ENCODE data around the gene AP5B1. TPM values are rescaled to one million over a fixed set of nuclear protein-coding genes. Genes with fewer than 3 reads are reported as not detected.

The AP5B1 gene
- total and polyA plus RNA-seq, 2 of the 8 experiments (the other 6 are each of a cell fraction or from before 2014, with no cell fraction given) = 7.6 to 10.0 TPM

DNA sequence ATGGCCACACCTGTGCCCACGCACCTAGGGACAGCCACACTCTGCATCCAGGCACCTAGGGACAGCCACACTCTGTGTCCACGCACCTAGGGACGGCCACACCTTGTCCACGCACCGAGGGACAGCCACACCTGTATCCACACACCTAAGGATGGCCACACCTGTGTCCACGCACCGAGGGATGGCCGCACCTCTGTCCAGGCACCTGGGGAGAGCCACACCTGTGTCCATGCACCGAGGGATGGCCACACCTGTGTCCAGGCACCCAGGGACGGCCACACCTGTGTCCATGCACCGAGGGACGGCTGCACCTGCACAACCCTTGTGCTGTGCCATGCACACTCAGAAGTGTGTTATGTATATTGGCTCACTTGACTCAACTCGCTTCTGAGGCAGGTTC, 16.9 kb upstream of the AP5B1 start (continued):
- TF ChIP-seq, protein P1, sequence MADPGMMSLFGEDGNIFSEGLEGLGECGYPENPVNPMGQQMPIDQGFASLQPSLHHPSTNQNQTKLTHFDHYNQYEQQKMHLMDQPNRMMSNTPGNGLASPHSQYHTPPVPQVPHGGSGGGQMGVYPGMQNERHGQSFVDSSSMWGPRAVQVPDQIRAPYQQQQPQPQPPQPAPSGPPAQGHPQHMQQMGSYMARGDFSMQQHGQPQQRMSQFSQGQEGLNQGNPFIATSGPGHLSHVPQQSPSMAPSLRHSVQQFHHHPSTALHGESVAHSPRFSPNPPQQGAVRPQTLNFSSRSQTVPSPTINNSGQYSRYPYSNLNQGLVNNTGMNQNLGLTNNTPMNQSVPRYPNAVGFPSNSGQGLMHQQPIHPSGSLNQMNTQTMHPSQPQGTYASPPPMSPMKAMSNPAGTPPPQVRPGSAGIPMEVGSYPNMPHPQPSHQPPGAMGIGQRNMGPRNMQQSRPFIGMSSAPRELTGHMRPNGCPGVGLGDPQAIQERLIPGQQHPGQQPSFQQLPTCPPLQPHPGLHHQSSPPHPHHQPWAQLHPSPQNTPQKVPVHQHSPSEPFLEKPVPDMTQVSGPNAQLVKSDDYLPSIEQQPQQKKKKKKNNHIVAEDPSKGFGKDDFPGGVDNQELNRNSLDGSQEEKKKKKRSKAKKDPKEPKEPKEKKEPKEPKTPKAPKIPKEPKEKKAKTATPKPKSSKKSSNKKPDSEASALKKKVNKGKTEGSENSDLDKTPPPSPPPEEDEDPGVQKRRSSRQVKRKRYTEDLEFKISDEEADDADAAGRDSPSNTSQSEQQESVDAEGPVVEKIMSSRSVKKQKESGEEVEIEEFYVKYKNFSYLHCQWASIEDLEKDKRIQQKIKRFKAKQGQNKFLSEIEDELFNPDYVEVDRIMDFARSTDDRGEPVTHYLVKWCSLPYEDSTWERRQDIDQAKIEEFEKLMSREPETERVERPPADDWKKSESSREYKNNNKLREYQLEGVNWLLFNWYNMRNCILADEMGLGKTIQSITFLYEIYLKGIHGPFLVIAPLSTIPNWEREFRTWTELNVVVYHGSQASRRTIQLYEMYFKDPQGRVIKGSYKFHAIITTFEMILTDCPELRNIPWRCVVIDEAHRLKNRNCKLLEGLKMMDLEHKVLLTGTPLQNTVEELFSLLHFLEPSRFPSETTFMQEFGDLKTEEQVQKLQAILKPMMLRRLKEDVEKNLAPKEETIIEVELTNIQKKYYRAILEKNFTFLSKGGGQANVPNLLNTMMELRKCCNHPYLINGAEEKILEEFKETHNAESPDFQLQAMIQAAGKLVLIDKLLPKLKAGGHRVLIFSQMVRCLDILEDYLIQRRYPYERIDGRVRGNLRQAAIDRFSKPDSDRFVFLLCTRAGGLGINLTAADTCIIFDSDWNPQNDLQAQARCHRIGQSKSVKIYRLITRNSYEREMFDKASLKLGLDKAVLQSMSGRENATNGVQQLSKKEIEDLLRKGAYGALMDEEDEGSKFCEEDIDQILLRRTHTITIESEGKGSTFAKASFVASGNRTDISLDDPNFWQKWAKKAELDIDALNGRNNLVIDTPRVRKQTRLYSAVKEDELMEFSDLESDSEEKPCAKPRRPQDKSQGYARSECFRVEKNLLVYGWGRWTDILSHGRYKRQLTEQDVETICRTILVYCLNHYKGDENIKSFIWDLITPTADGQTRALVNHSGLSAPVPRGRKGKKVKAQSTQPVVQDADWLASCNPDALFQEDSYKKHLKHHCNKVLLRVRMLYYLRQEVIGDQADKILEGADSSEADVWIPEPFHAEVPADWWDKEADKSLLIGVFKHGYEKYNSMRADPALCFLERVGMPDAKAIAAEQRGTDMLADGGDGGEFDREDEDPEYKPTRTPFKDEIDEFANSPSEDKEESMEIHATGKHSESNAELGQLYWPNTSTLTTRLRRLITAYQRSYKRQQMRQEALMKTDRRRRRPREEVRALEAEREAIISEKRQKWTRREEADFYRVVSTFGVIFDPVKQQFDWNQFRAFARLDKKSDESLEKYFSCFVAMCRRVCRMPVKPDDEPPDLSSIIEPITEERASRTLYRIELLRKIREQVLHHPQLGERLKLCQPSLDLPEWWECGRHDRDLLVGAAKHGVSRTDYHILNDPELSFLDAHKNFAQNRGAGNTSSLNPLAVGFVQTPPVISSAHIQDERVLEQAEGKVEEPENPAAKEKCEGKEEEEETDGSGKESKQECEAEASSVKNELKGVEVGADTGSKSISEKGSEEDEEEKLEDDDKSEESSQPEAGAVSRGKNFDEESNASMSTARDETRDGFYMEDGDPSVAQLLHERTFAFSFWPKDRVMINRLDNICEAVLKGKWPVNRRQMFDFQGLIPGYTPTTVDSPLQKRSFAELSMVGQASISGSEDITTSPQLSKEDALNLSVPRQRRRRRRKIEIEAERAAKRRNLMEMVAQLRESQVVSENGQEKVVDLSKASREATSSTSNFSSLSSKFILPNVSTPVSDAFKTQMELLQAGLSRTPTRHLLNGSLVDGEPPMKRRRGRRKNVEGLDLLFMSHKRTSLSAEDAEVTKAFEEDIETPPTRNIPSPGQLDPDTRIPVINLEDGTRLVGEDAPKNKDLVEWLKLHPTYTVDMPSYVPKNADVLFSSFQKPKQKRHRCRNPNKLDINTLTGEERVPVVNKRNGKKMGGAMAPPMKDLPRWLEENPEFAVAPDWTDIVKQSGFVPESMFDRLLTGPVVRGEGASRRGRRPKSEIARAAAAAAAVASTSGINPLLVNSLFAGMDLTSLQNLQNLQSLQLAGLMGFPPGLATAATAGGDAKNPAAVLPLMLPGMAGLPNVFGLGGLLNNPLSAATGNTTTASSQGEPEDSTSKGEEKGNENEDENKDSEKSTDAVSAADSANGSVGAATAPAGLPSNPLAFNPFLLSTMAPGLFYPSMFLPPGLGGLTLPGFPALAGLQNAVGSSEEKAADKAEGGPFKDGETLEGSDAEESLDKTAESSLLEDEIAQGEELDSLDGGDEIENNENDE (IDR thresholded peaks at IDR 0.05; ENCODE audit: insufficient replicate concordance, low read length) = no peak
- no peak for TF ChIP-seq BACH1 (IDR thresholded peaks at IDR 0.05; ENCODE audit: low read length)
- no peak for TF ChIP-seq CBX5 (IDR thresholded peaks at IDR 0.05; ENCODE audit: low read depth, low read length)
- TF ChIP-seq RXRA (IDR thresholded peaks at IDR 0.05; ENCODE audit: insufficient read depth, low read depth, low read length) = no peak
- no peak for TF ChIP-seq CREB1 (IDR thresholded peaks at IDR 0.05)
- TF ChIP-seq CBX8 (IDR thresholded peaks at IDR 0.05; ENCODE audit: borderline replicate concordance, low read depth, low read length) = no peak
- TF ChIP-seq SUZ12 (IDR thresholded peaks at IDR 0.05; ENCODE audit: low read length) = no peak
- TF ChIP-seq RNF2 (IDR thresholded peaks at IDR 0.05; ENCODE audit: borderline replicate concordance, low read depth, low read length, missing control alignments, poor library complexity, severe bottlenecking) = no peak
